K562 (cell line): ENCODE results near the gene CENPV. TPM values are rescaled to one million over a fixed set of nuclear protein-coding genes. Genes with fewer than 3 reads are reported as not detected.
A peak's percentile ranks its signal among the peaks of the same experiment; 100 is the strongest.

Experiments used
- ATAC-seq: fragments of 200-7000 bp; cut with Tn5 transposase; 3 replicates; pipeline ENCODE4 v1.9.1; 2020; ENCODE audit warnings: moderate library complexity
- BruUV-seq: library from RNA; stranded (reverse); fragments of 400-500 nt; replicated peaks from 2 replicates; lab custom pipeline; 2021; lab: Mats Ljungman, UMichigan
- CTCF ChIA-PET: fragments of 300-600 bp; formaldehyde crosslinking; extraction: SDS; loops from one replicate; lab custom pipeline; 2021; ENCODE audit warnings: low intra/inter-chr PET ratio; lab: Yijun Ruan, JAX
- POLR2A ChIA-PET: fragments of 300-600, 350-650 bp; sonication (Branson Sonifier 250); formaldehyde crosslinking; extraction: SDS; loops from one replicate; lab custom pipeline; 2021; ENCODE audit warnings: antibody characterized with exemption, inconsistent platforms; lab: Yijun Ruan, JAX
- DNase-seq, 4 experiments: peaks; one replicate each; pipeline versions ENCODE4 v3.0.0 to v3.0.0-alpha.2; 2011 to 2018; ENCODE audit warnings: low spot score in 3 of 4, mixed read lengths in 3 of 4; ENCODE audit errors: extremely low read depth in 1 of 4
- FAIRE-seq: peaks from 2 replicates; lab custom pipeline; 2011; peaks lifted over from hg19 to GRCh38; lab: Jason Lieb, UNC
- H2AFZ ChIP-seq: 2 replicates; pipeline ENCODE4 v1.6.0; 2011; ENCODE audit warnings: low read depth, low read length, control low read depth, inconsistent platforms
- H3K27ac ChIP-seq: fragments of 200-600 bp; 3 replicates; pipeline ENCODE4 v1.8.0; 2011; ENCODE audit warnings: low read depth, mild to moderate bottlenecking, control low read depth, inconsistent platforms, low read length, moderate library complexity, mixed read lengths; ENCODE audit errors: extremely low read depth
- H3K27me3 ChIP-seq, 2 experiments: fragments of 300-600 bp in 1 of 2; 2 replicates in 1 of 2; 3 replicates in 1 of 2; pipeline versions ENCODE4 v1.6.0 to v1.8.0; 2011; ENCODE audit warnings: inconsistent platforms in 2 of 2, low read length in 2 of 2, mild to moderate bottlenecking in 1 of 2, mixed read lengths in 1 of 2, moderate library complexity in 1 of 2; ENCODE audit not compliant: control insufficient read depth in 2 of 2, insufficient read depth in 2 of 2
- H3K36me3 ChIP-seq: fragments of 300-600 bp; 3 replicates; pipeline ENCODE4 v1.8.0; 2011; ENCODE audit warnings: mild to moderate bottlenecking, low read length, inconsistent platforms; ENCODE audit not compliant: control insufficient read depth, insufficient read depth
- H3K4me1 ChIP-seq, 2 experiments: fragments of 200-600 bp in 1 of 2; replicated peaks in 1 of 2; 2 replicates in 1 of 2; 3 replicates in 1 of 2; pipeline versions ENCODE4 v1.5.1 to v1.8.0; 2011; ENCODE audit warnings: inconsistent platforms in 2 of 2, low read length in 2 of 2, mild to moderate bottlenecking in 1 of 2, mixed read lengths in 1 of 2, moderate library complexity in 1 of 2; ENCODE audit not compliant: control insufficient read depth in 2 of 2, insufficient read depth in 2 of 2
- H3K4me2 ChIP-seq: 2 replicates; pipeline ENCODE4 v1.6.1; 2011; ENCODE audit warnings: low read length, control low read depth, inconsistent platforms, mixed read lengths; ENCODE audit not compliant: insufficient read depth
- H3K4me3 ChIP-seq: fragments of 200-600 bp; sonication (generic), shearing (Covaris generic); 2 replicates; pipeline ENCODE4 v1.5.1; 2016; ENCODE audit warnings: control low read depth, inconsistent platforms
- H3K79me2 ChIP-seq: fragments of 200-600 bp; 3 replicates; pipeline ENCODE4 v1.8.0; 2011; ENCODE audit warnings: low read length, inconsistent platforms; ENCODE audit not compliant: control insufficient read depth, insufficient read depth
- H3K9ac ChIP-seq, 2 experiments: 2 replicates each; pipeline versions ENCODE4 v1.6.0 to v1.6.1; 2011; ENCODE audit warnings: low read depth in 2 of 2, low read length in 2 of 2, control low read depth in 1 of 2, inconsistent platforms in 1 of 2, mild to moderate bottlenecking in 1 of 2, mixed read lengths in 1 of 2; ENCODE audit not compliant: insufficient read depth in 1 of 2
- H3K9me1 ChIP-seq: one replicate; pipeline ENCODE4 v1.6.0; 2011; ENCODE audit warnings: inconsistent platforms, mild to moderate bottlenecking, low read length, moderate library complexity; ENCODE audit not compliant: control insufficient read depth, insufficient read depth
- H3K9me3 ChIP-seq: replicated peaks from 2 replicates; pipeline ENCODE4 v1.5.1; 2011; ENCODE audit warnings: low read depth, low read length, inconsistent platforms; ENCODE audit not compliant: control insufficient read depth, insufficient read depth
- H4K20me1 ChIP-seq: replicated peaks from 2 replicates; pipeline ENCODE4 v1.6.1; 2011; ENCODE audit warnings: low read length, inconsistent platforms, mixed read lengths; ENCODE audit not compliant: control insufficient read depth, insufficient read depth
- BCLAF1 ChIP-seq, 2 experiments: fragments of 450-650 bp in 1 of 2; IDR thresholded peaks; 2 replicates each; pipeline ENCODE4 v1.6.1; 2011 to 2017; ENCODE audit warnings: low read depth in 2 of 2, antibody characterized with exemption in 1 of 2, borderline replicate concordance in 1 of 2, low read length in 1 of 2, mild to moderate bottlenecking in 1 of 2, mixed read lengths in 1 of 2; ENCODE audit not compliant: control insufficient read depth in 1 of 2
- CHCHD3 ChIP-seq: fragments of 250-450 bp; sonication (Bioruptor Pico); IDR thresholded peaks from 2 replicates; pipeline ENCODE4 v2.1.2; 2022; ENCODE audit warnings: mild to moderate bottlenecking
- RAD21 ChIP-seq, 2 experiments: fragments of 250-450 bp in 1 of 2; fragments of 450-650 bp in 1 of 2; sonication (Bioruptor Pico) in 1 of 2; formaldehyde crosslinking in 1 of 2; IDR thresholded peaks in 1 of 2; conservative IDR thresholded peaks in 1 of 2; 2 replicates each; pipeline versions ENCODE4 v1.4.0 to v1.8.0; 2020 to 2022; ENCODE audit warnings: mild to moderate bottlenecking in 2 of 2, moderate library complexity in 1 of 2
- REST ChIP-seq, 2 experiments: fragments of 450-650 bp; formaldehyde crosslinking in 1 of 2; IDR thresholded peaks; 2 replicates each; pipeline versions ENCODE4 v1.4.0 to v1.6.1; 2014 to 2020; ENCODE audit warnings: mild to moderate bottlenecking in 2 of 2, borderline replicate concordance in 1 of 2, low read depth in 1 of 2
- SMC3 ChIP-seq: conservative IDR thresholded peaks from 2 replicates; pipeline ENCODE4 v1.6.1; 2011; ENCODE audit warnings: low read depth, low read length, improper control_type of control experiment; ENCODE audit not compliant: insufficient read depth
- ZNF24 ChIP-seq: fragments of 450-650 bp; IDR thresholded peaks from 2 replicates; pipeline ENCODE4 v1.6.1; 2016
- WGBS: fragments of 100-300 bp; shearing (Covaris generic); methylation state at CpG from one replicate; pipeline ENCODE4 v1.1.6; 2016; ENCODE audit warnings: low coverage, mixed read lengths; ENCODE audit not compliant: insufficient coverage; ENCODE audit errors: missing lambda C conversion rate; 5-methylcytosine and 5-hydroxymethylcytosine counted together
- in situ Hi-C: fragments of 300-500 bp; cut with MboI; formaldehyde crosslinking; loops from 4 replicates; pipeline ENCODE4 v1.15.0; 2018; ENCODE audit warnings: inconsistent platforms, mixed read lengths
- intact Hi-C: fragments of 100-400 bp; cut with micrococcal nuclease; formaldehyde crosslinking; loops from 2 replicates; pipeline ENCODE4 v1.14.2; 2022
- polyA plus RNA-seq, 8 experiments: library from polyadenylated mRNA; depleted of rRNA in 4 of 8; stranded (reverse) in 5 of 8; unstranded in 3 of 8; fragments of >200 nt; fragmentation: Nextera tagmentation in 2 of 8; fragmentation: Illumina TruSeq in 1 of 8; extraction: Ambion mirVana in 2 of 8; extraction: Trizol in 1 of 8; gene quantifications; 2 replicates each; pipeline versions ENCODE4 v1.2.1 to v1.2.3, GENCODE V29; 2011 to 2014; ENCODE audit warnings: inconsistent platforms in 1 of 8, missing spikeins in 1 of 8
- total RNA-seq, 7 experiments: library from RNA; depleted of rRNA in 6 of 7; stranded (reverse); fragments of >200 nt in 6 of 7; fragmentation: Illumina TruSeq in 2 of 7; extraction: Trizol in 2 of 7; gene quantifications; 2 replicates each; pipeline versions ENCODE4 v1.2.1 to v1.2.3, GENCODE V29; 2011 to 2021; ENCODE audit warnings: low replicate concordance in 1 of 7

Gene CENPV
- total and polyA plus RNA-seq, 9 of the 15 experiments (the other 6 are each of a cell fraction or from before 2014, with no cell fraction given), result 17.8 to 131 (median 89.3) TPM

GRCh38 chr17:16363749-16364536 lies 10.7 kb upstream of the CENPV start:
- H3K4me1 ChIP-seq, result no peaks in the 10 kb centered on the region; a peak in 1 of 5 replicates
- 0 out of 2 replicates have a peak overlapping the region, but pooled peaks have one; percentile 41 for H2AFZ ChIP-seq
- H3K27ac ChIP-seq, result no peak overlapping the region
- H3K9me1 ChIP-seq, result no peaks in the 10 kb centered on the region
- no peaks in the 10 kb centered on the region for H3K79me2 ChIP-seq
- H4K20me1 ChIP-seq, result no peaks in the 10 kb centered on the region
- ATAC-seq (peak; percentile 98), DNase-seq (peak; percentile 63 to 78 (median 67)), FAIRE-seq (peak; percentile 88)
- ChIA-PET POLR2A (interaction anchor here (0.7 to 2.0 kb wide), 5 partner anchors 9 to 75 kb away, joined by 3 to 12 read pairs (median 5); partner anchors contain the start of gene UBB), CTCF (interaction anchor here (0.6 to 1.1 kb wide), 4 partner anchors 51 to 226 kb away, joined by 3 read pairs; no protein-coding TSS in a partner anchor)
- no peaks in the 10 kb centered on the region for H3K9me3 ChIP-seq
- intact Hi-C loops (loop anchor here (2.0 to 10.0 kb wide), 3 partner anchors 51 to 157 kb away; partner anchors contain the start of gene TRPV2), in situ Hi-C loops (no loop called here)
- BruUV-seq, result no TSS peak
- H3K9ac ChIP-seq, result no peak overlapping the region
- H3K27me3 ChIP-seq, result no peaks in the 10 kb centered on the region
- 3% methylated on average over 6 of the region's 6 CpGs for WGBS
- no peak overlapping the region for H3K4me3 ChIP-seq
- no peaks in the 10 kb centered on the region for H3K36me3 ChIP-seq
- H3K4me2 ChIP-seq, result no peak overlapping the region
- TF ChIP-seq BCLAF1 (IDR thresholded peaks at IDR 0.05; ENCODE audit: borderline replicate concordance in 1 of 2, control insufficient read depth in 1 of 2, low read depth in 2 of 2, low read length in 1 of 2) (no peak), CHCHD3 (CRISPR knock-in tag) (no peak), ZNF24 (peak; percentile 67), SMC3 (peak; percentile 63), REST (IDR thresholded peaks at IDR 0.05; ENCODE audit: borderline replicate concordance) (peak; percentile 67; the same call in 1 of the 2 replicates), REST (CRISPR knock-in tag; IDR thresholded peaks at IDR 0.05; ENCODE audit: low read depth) (no peak), RAD21 (CRISPR knock-in tag; conservative IDR thresholded peaks at IDR 0.05 in 1 of 2, IDR thresholded peaks at IDR 0.05 in 1 of 2) (peak; percentile 62 to 80)
